GM12878 (cell line): ENCODE data around the gene GSTP1. TPM values are rescaled to one million over a fixed set of nuclear protein-coding genes. Genes with fewer than 3 reads are reported as not detected.

ENCODE experiments used
- ATAC-seq: fragments of 200-7000 bp; cut with Tn5 transposase; 3 replicates; pipeline ENCODE4 v1.9.1; 2020; ENCODE audit warnings: mild to moderate bottlenecking, moderate library complexity
- BruUV-seq: library from RNA; stranded (reverse); fragments of 400-500 nt; replicated peaks from 2 replicates; lab custom pipeline; 2021; lab: Mats Ljungman, UMichigan
- CTCF ChIA-PET: fragments of 300-600 bp; sonication (Branson Sonifier 250); formaldehyde crosslinking; extraction: SDS; loops from one replicate; lab custom pipeline; 2021; ENCODE audit warnings: inconsistent platforms; lab: Yijun Ruan, JAX
- POLR2A ChIA-PET: fragments of 350-600 bp; formaldehyde crosslinking; extraction: SDS; loops from one replicate; lab custom pipeline; 2021; ENCODE audit warnings: inconsistent platforms; lab: Charles Lee
- RAD21 ChIA-PET: fragments of 300-600 bp; sonication (Branson Sonifier 250); formaldehyde crosslinking; loops from one replicate; lab custom pipeline; 2023; ENCODE audit warnings: antibody characterized with exemption; ENCODE audit not compliant: unreplicated experiment; lab: Charles Lee
- SMC1A ChIA-PET: fragments of 300-600 bp; sonication (Branson Sonifier 250); formaldehyde crosslinking; loops from one replicate; lab custom pipeline; 2023; ENCODE audit not compliant: unreplicated experiment, uncharacterized antibody; lab: Charles Lee
- DNase-seq: peaks from one replicate; pipeline ENCODE4 v3.0.0-alpha.2; 2011; ENCODE audit warnings: low read depth, low spot score
- FAIRE-seq: peaks from 3 replicates; lab custom pipeline; 2011; peaks lifted over from hg19 to GRCh38; lab: Jason Lieb, UNC
- H2AFZ ChIP-seq: 2 replicates; pipeline ENCODE4 v1.6.0; 2011; ENCODE audit warnings: low read depth, low read length, control low read depth; ENCODE audit not compliant: control insufficient read depth
- H3K27ac ChIP-seq: 2 replicates; pipeline ENCODE4 v1.5.1; 2011; ENCODE audit warnings: control low read depth; ENCODE audit not compliant: control insufficient read depth, insufficient read depth
- H3K27me3 ChIP-seq, 2 experiments: replicated peaks in 1 of 2; 2 replicates each; pipeline versions ENCODE4 v1.6.0 to v1.6.1; 2011; ENCODE audit warnings: low read length in 1 of 2; ENCODE audit not compliant: control insufficient read depth in 2 of 2, insufficient read depth in 2 of 2
- H3K36me3 ChIP-seq, 2 experiments: 2 replicates each; pipeline ENCODE4 v1.5.1; 2011; ENCODE audit warnings: low read length in 1 of 2; ENCODE audit not compliant: control insufficient read depth in 2 of 2, insufficient read depth in 2 of 2
- H3K4me1 ChIP-seq: 2 replicates; pipeline ENCODE4 v1.6.1; 2011; ENCODE audit warnings: mild to moderate bottlenecking, low read length, moderate library complexity, mixed read lengths; ENCODE audit not compliant: control insufficient read depth, insufficient read depth
- H3K4me2 ChIP-seq: 2 replicates; pipeline ENCODE4 v1.6.0; 2011; ENCODE audit warnings: control low read depth; ENCODE audit not compliant: control insufficient read depth, insufficient read depth
- H3K4me3 ChIP-seq: fragments of 200-600 bp; sonication (generic); 2 replicates; pipeline ENCODE4 v1.5.1; 2016
- H3K79me2 ChIP-seq: 2 replicates; pipeline ENCODE4 v1.6.0; 2011; ENCODE audit warnings: low read length; ENCODE audit not compliant: control insufficient read depth, insufficient read depth
- H3K9ac ChIP-seq: 2 replicates; pipeline ENCODE4 v1.8.0; 2011; ENCODE audit warnings: low read length, control low read depth, mixed read lengths; ENCODE audit not compliant: control insufficient read depth, insufficient read depth
- H3K9me3 ChIP-seq: replicated peaks from 3 replicates; pipeline ENCODE4 v1.5.1; 2011; ENCODE audit warnings: mild to moderate bottlenecking, low read length; ENCODE audit not compliant: control insufficient read depth, insufficient read depth
- H4K20me1 ChIP-seq: 2 replicates; pipeline ENCODE4 v1.6.0; 2011; ENCODE audit not compliant: control insufficient read depth, insufficient read depth
- CBFB ChIP-seq: IDR thresholded peaks from 2 replicates; pipeline ENCODE4 v1.6.1; 2016; ENCODE audit warnings: antibody characterized with exemption, low read depth
- DPF2 ChIP-seq: fragments of 450-650 bp; IDR thresholded peaks from 2 replicates; pipeline ENCODE4 v1.6.1; 2017; ENCODE audit warnings: mild to moderate bottlenecking
- HDGF ChIP-seq: fragments of 450-650 bp; IDR thresholded peaks from 2 replicates; pipeline ENCODE4 v1.6.1; 2016; ENCODE audit warnings: antibody characterized with exemption
- IKZF2 ChIP-seq, 2 experiments: fragments of 450-650 bp; IDR thresholded peaks; 2 replicates each; pipeline ENCODE4 v1.6.1; 2017; ENCODE audit warnings: mild to moderate bottlenecking in 2 of 2, moderate library complexity in 2 of 2
- IRF4 ChIP-seq: IDR thresholded peaks from 2 replicates; pipeline ENCODE4 v1.6.1; 2011; ENCODE audit warnings: low read depth, low read length
- KLF5 ChIP-seq: fragments of 450-650 bp; IDR thresholded peaks from 2 replicates; pipeline ENCODE4 v1.6.1; 2014; ENCODE audit warnings: mild to moderate bottlenecking; ENCODE audit not compliant: partially characterized antibody
- LARP7 ChIP-seq: fragments of 450-650 bp; IDR thresholded peaks from 2 replicates; pipeline ENCODE4 v1.6.1; 2017; ENCODE audit warnings: mild to moderate bottlenecking
- MEF2A ChIP-seq: IDR thresholded peaks from 2 replicates; pipeline ENCODE4 v1.6.1; 2011; ENCODE audit warnings: low read depth, mild to moderate bottlenecking, low read length, moderate library complexity; ENCODE audit not compliant: insufficient read depth
- NR2C2 ChIP-seq: IDR thresholded peaks from 2 replicates; pipeline ENCODE4 v1.6.1; 2011; ENCODE audit warnings: borderline replicate concordance, low read depth; ENCODE audit not compliant: control insufficient read depth, insufficient read length
- NRF1 ChIP-seq: conservative IDR thresholded peaks from 2 replicates; pipeline ENCODE4 v1.6.1; 2011; ENCODE audit warnings: mild to moderate bottlenecking, low read depth, low read length, improper control_type of control experiment
- RELA ChIP-seq: fragments of 450-650 bp; IDR thresholded peaks from 2 replicates; pipeline ENCODE4 v1.8.0; 2014; ENCODE audit warnings: borderline replicate concordance; ENCODE audit not compliant: partially characterized antibody
- RUNX3 ChIP-seq: IDR thresholded peaks from 2 replicates; pipeline ENCODE4 v1.6.1; 2012; ENCODE audit warnings: low read length, inconsistent platforms
- SMARCA5 ChIP-seq: fragments of 450-650 bp; IDR thresholded peaks from 2 replicates; pipeline ENCODE4 v1.6.1; 2017; ENCODE audit warnings: mild to moderate bottlenecking
- SMC3 ChIP-seq: IDR thresholded peaks from 2 replicates; pipeline ENCODE4 v1.6.1; 2011; ENCODE audit warnings: low read length, improper control_type of control experiment, borderline replicate concordance
- ZBED1 ChIP-seq: IDR thresholded peaks from 2 replicates; pipeline ENCODE4 v1.6.1; 2016; ENCODE audit warnings: borderline replicate concordance
- ZZZ3 ChIP-seq: IDR thresholded peaks from 2 replicates; pipeline ENCODE4 v1.6.1; 2011; ENCODE audit warnings: low read depth; ENCODE audit not compliant: control insufficient read depth, insufficient read length
- WGBS: methylation state at CpG from one replicate; pipeline ENCODE4 v1.1.6; 2016; ENCODE audit warnings: low lambda C conversion rate; ENCODE audit not compliant: insufficient replicate concordance, insufficient coverage; ENCODE audit errors: missing lambda C conversion rate; 5-methylcytosine and 5-hydroxymethylcytosine counted together
- in situ Hi-C: fragments of 300-500 bp; cut with MboI; formaldehyde crosslinking; loops from 9 replicates; pipeline ENCODE4 v1.14.3; 2018; ENCODE audit warnings: mixed read lengths
- intact Hi-C: fragments of 100-400 bp; cut with micrococcal nuclease; formaldehyde crosslinking; loops from one replicate; pipeline ENCODE4 v1.14.2; 2022; ENCODE audit not compliant: unreplicated experiment
- polyA plus RNA-seq, 11 experiments: library from polyadenylated mRNA; depleted of rRNA in 4 of 11; unstranded in 6 of 11; stranded (reverse) in 5 of 11; fragments of >200 nt; fragmentation: Nextera tagmentation in 4 of 11; fragmentation: Illumina TruSeq in 1 of 11; extraction: Ambion mirVana in 4 of 11; extraction: Trizol in 1 of 11; gene quantifications; 1 replicate in 1 of 11; 2 replicates in 10 of 11; pipeline versions ENCODE4 v1.2.1 to v1.2.3, GENCODE V29; 2011 to 2016; ENCODE audit warnings: inconsistent platforms in 2 of 11, missing spikeins in 2 of 11, low read depth in 1 of 11
- total RNA-seq, 4 experiments: library from RNA; depleted of rRNA in 3 of 4; stranded (reverse); fragments of >200 nt in 3 of 4; fragmentation: Illumina TruSeq in 1 of 4; extraction: Trizol in 1 of 4; gene quantifications; 2 replicates each; pipeline versions ENCODE4 v1.2.1 to v1.2.3, GENCODE V29; 2013 to 2021
- TF ChIP-seq, protein P1 (sequence below): fragments of 450-650 bp; IDR thresholded peaks from 2 replicates; pipeline ENCODE4 v1.6.1; 2017; ENCODE audit warnings: borderline replicate concordance
- TF ChIP-seq, protein P2 (sequence below): IDR thresholded peaks from 2 replicates; pipeline ENCODE4 v1.6.1; 2012; ENCODE audit warnings: low read depth, low read length, improper control_type of control experiment
- TF ChIP-seq, protein P3 (sequence below): fragments of 450-650 bp; IDR thresholded peaks from 2 replicates; pipeline ENCODE4 v1.6.1; 2017; ENCODE audit warnings: mild to moderate bottlenecking, moderate library complexity

The GSTP1 gene
- total and polyA plus RNA-seq, 10 of the 15 experiments (the other 5 are each of a cell fraction or from before 2014, with no cell fraction given) = 469 to 1,788 (median 955) TPM

DNA sequence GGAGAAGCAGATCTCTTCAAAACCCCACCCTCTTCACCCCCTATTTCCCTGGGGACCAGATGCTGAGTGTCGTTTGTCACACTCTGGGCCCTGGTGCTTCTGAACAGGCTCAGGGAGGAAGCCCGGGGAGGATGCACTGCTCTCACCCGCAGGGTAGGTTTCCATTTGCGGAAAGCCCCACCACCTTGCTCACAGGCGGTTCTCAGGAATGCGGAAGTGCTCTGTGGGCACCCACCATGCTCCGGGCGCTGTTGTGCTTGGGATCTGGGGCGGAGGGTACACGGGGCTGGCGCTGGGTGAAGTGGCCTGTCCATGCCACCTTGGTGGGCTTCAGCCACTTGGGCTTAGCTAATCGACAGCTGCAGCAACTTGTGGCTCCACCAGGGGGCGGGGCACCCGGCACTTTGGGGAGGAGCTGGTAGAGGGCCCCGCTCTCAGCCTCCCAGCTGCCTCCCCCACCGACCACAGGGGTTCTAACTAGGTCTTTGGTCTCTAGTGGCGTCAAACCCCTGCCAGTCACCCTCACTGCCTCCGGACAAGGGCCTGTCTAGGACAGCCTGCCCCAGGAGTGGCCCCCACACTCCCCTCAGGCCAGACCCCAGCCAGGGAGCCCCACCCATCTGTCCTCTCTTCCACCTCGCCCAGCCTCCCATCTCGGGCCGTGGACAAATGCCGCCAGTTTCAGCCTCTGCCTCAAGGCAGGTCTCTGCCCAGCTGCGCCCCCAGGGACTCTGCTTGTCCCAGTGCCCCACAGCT, 30.5 kb downstream of the GSTP1 start:
- SMC1A ChIA-PET = interaction anchor here (0.6 to 3.4 kb wide), 10 partner anchors 10 to 146 kb away, joined by 3 to 15 read pairs (median 5); partner anchors contain the start of genes GSTP1 and NUDT8
- H3K79me2 ChIP-seq = no peaks in the 10 kb centered on the region
- 4% methylated on average over 23 of the region's 23 CpGs for WGBS
- H3K27ac ChIP-seq = peak overlapping the region; percentile 97
- in situ Hi-C loops = no loop called here
- peaks cover 22% of the 10 kb centered on the region for H3K4me1 ChIP-seq
- ATAC-seq (peak; percentile 95), DNase-seq (peak; percentile 88), FAIRE-seq (peak; percentile 99)
- no peaks in the 10 kb centered on the region for H4K20me1 ChIP-seq
- no TSS peak for BruUV-seq
- peaks cover 5 to 22% of the 10 kb centered on the region in 2 experiments; a peak in 3 of 4 replicates for H3K36me3 ChIP-seq
- H3K4me2 ChIP-seq = peak overlapping the region; percentile 69
- H3K4me3 ChIP-seq = peak overlapping the region; percentile 46; the same call in 1 of the 2 replicates
- H3K27me3 ChIP-seq = no peaks in the 10 kb centered on the region
- CTCF ChIA-PET = interaction anchor here (0.6 to 6.0 kb wide), 16 partner anchors 10 to 223 kb away, joined by 3 to 71 read pairs (median 6); partner anchors contain the start of genes ACY3, GSTP1 and NUDT8
- no peaks in the 10 kb centered on the region for H3K9me3 ChIP-seq
- RAD21 ChIA-PET = interaction anchor here (0.6 to 2.9 kb wide), 13 partner anchors 12 to 153 kb away, joined by 3 to 26 read pairs (median 5); partner anchors contain the start of genes GSTP1 and NUDT8
- peak overlapping the region; percentile 76 for H3K9ac ChIP-seq
- intact Hi-C loops = loop anchor here (1.0 to 5.0 kb wide), 2 partner anchors 31 to 42 kb away; partner anchors contain the start of gene GSTP1
- POLR2A ChIA-PET = interaction anchor here (0.7 to 3.5 kb wide), 12 partner anchors 12 to 270 kb away, joined by 3 to 25 read pairs (median 4); partner anchors contain the start of genes ACY3, GSTP1, NUDT8 and POLD4
- peak overlapping the region; percentile 89 for H2AFZ ChIP-seq
- TF ChIP-seq IKZF2 (IDR thresholded peaks at IDR 0.05) (peak; percentile 90), SMC3 (no peak; the same call in 1 of the 2 replicates), MEF2A (no peak), ZZZ3 (no peak), RELA (peak; percentile 98), KLF5 (peak; percentile 54), SMARCA5 (peak; percentile 90), LARP7 (peak; percentile 59; the same call in 1 of the 2 replicates), IRF4 (peak; percentile 34; the same call in 1 of the 2 replicates), CBFB (peak; percentile 34), NRF1 (no peak), HDGF (peak; percentile 52; the same call in 1 of the 2 replicates), NR2C2 (no peak), DPF2 (peak; percentile 92), ZBED1 (peak; percentile 22; the same call in 1 of the 2 replicates), RUNX3 (peak; percentile 75)
- TF ChIP-seq, protein P1, sequence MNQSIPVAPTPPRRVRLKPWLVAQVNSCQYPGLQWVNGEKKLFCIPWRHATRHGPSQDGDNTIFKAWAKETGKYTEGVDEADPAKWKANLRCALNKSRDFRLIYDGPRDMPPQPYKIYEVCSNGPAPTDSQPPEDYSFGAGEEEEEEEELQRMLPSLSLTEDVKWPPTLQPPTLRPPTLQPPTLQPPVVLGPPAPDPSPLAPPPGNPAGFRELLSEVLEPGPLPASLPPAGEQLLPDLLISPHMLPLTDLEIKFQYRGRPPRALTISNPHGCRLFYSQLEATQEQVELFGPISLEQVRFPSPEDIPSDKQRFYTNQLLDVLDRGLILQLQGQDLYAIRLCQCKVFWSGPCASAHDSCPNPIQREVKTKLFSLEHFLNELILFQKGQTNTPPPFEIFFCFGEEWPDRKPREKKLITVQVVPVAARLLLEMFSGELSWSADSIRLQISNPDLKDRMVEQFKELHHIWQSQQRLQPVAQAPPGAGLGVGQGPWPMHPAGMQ = no peak
- TF ChIP-seq, protein P2, sequence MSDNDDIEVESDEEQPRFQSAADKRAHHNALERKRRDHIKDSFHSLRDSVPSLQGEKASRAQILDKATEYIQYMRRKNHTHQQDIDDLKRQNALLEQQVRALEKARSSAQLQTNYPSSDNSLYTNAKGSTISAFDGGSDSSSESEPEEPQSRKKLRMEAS = peak; percentile 46; the same call in 1 of the 2 replicates
- TF ChIP-seq, protein P3, sequence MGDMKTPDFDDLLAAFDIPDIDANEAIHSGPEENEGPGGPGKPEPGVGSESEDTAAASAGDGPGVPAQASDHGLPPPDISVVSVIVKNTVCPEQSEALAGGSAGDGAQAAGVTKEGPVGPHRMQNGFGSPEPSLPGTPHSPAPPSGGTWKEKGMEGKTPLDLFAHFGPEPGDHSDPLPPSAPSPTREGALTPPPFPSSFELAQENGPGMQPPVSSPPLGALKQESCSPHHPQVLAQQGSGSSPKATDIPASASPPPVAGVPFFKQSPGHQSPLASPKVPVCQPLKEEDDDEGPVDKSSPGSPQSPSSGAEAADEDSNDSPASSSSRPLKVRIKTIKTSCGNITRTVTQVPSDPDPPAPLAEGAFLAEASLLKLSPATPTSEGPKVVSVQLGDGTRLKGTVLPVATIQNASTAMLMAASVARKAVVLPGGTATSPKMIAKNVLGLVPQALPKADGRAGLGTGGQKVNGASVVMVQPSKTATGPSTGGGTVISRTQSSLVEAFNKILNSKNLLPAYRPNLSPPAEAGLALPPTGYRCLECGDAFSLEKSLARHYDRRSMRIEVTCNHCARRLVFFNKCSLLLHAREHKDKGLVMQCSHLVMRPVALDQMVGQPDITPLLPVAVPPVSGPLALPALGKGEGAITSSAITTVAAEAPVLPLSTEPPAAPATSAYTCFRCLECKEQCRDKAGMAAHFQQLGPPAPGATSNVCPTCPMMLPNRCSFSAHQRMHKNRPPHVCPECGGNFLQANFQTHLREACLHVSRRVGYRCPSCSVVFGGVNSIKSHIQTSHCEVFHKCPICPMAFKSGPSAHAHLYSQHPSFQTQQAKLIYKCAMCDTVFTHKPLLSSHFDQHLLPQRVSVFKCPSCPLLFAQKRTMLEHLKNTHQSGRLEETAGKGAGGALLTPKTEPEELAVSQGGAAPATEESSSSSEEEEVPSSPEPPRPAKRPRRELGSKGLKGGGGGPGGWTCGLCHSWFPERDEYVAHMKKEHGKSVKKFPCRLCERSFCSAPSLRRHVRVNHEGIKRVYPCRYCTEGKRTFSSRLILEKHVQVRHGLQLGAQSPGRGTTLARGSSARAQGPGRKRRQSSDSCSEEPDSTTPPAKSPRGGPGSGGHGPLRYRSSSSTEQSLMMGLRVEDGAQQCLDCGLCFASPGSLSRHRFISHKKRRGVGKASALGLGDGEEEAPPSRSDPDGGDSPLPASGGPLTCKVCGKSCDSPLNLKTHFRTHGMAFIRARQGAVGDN = peak; percentile 93
